DND-41 (cell line): Measurements from ENCODE around the gene YWHAQ.

ENCODE experiments used
- ATAC-seq: fragments of 200-7000 bp; cut with Tn5 transposase; 3 replicates; pipeline ENCODE4 v1.9.1; 2021; ENCODE audit warnings: low read depth; ENCODE audit not compliant: insufficient read depth
- DNase-seq: peaks from one replicate; pipeline ENCODE4 v3.0.0-alpha.2; 2020
- H2AFZ ChIP-seq: 2 replicates; pipeline ENCODE4 v1.6.0; 2012; ENCODE audit warnings: low read depth, low read length
- H3K27ac ChIP-seq: 2 replicates; pipeline ENCODE4 v1.5.1; 2012; ENCODE audit warnings: low read length, inconsistent platforms
- H3K27me3 ChIP-seq: fragments of 200-600 bp; sonication (generic); 2 replicates; pipeline ENCODE4 v1.6.0; 2012; ENCODE audit warnings: low read length, mild to moderate bottlenecking, inconsistent platforms; ENCODE audit not compliant: insufficient read depth, poor library complexity
- H3K36me3 ChIP-seq: 2 replicates; pipeline ENCODE4 v1.5.1; 2012; ENCODE audit warnings: low read length, inconsistent platforms; ENCODE audit not compliant: insufficient read depth
- H3K4me1 ChIP-seq: 2 replicates; pipeline ENCODE4 v1.5.1; 2012; ENCODE audit warnings: mild to moderate bottlenecking, low read length; ENCODE audit not compliant: insufficient read depth
- H3K4me2 ChIP-seq: 2 replicates; pipeline ENCODE4 v1.6.0; 2012; ENCODE audit warnings: mild to moderate bottlenecking, moderate library complexity, low read length, inconsistent platforms; ENCODE audit not compliant: insufficient read depth
- H3K4me3 ChIP-seq, 2 experiments: fragments of 200-600 bp in 1 of 2; shearing (Covaris generic) in 1 of 2; 2 replicates each; pipeline ENCODE4 v1.5.1; 2012 to 2016; ENCODE audit warnings: inconsistent platforms in 2 of 2, low read length in 2 of 2, mild to moderate bottlenecking in 2 of 2, low read depth in 1 of 2, moderate library complexity in 1 of 2
- H3K79me2 ChIP-seq: 2 replicates; pipeline ENCODE4 v1.6.0; 2012; ENCODE audit warnings: low read length, inconsistent platforms; ENCODE audit not compliant: insufficient read depth
- H3K9ac ChIP-seq: 2 replicates; pipeline ENCODE4 v1.6.0; 2012; ENCODE audit warnings: low read depth, mild to moderate bottlenecking, inconsistent platforms, low read length, moderate library complexity
- H3K9me3 ChIP-seq: 2 replicates; pipeline ENCODE4 v1.5.1; 2012; ENCODE audit warnings: low read length, moderate library complexity, mild to moderate bottlenecking, inconsistent platforms; ENCODE audit not compliant: insufficient read depth, severe bottlenecking
- H4K20me1 ChIP-seq: 2 replicates; pipeline ENCODE4 v1.6.0; 2012; ENCODE audit warnings: low read length; ENCODE audit not compliant: insufficient read depth
- CTCF ChIP-seq: IDR thresholded peaks from 2 replicates; pipeline ENCODE4 v1.5.1; 2012; ENCODE audit warnings: borderline replicate concordance, low read length, moderate library complexity, mild to moderate bottlenecking; ENCODE audit not compliant: poor library complexity, severe bottlenecking; ENCODE audit errors: extremely low read depth
- EZH2 ChIP-seq: IDR thresholded peaks from 3 replicates; pipeline ENCODE4 v1.6.1; 2012; ENCODE audit warnings: borderline replicate concordance, low read depth, mild to moderate bottlenecking, moderate library complexity, low read length, inconsistent platforms; ENCODE audit not compliant: severe bottlenecking

The YWHAQ gene

GRCh38 chr2:9634133-9634532, 3.3 kb upstream of the YWHAQ start:
- ATAC-seq, result no peak
- DNase-seq, result no peak
- no peak overlapping the region for H3K4me3 ChIP-seq
- peaks cover 12% of the 10 kb centered on the region for H3K36me3 ChIP-seq
- H3K9me3 ChIP-seq, result peaks cover 14% of the 10 kb centered on the region
- TF ChIP-seq CTCF (no peak), EZH2 (no peak)
- peaks cover 12% of the 10 kb centered on the region for H3K4me1 ChIP-seq
- no peak overlapping the region for H3K9ac ChIP-seq
- H4K20me1 ChIP-seq, result peaks cover 11% of the 10 kb centered on the region
- H2AFZ ChIP-seq, result no peak overlapping the region
- peaks cover 12% of the 10 kb centered on the region for H3K79me2 ChIP-seq
- H3K27ac ChIP-seq, result no peak overlapping the region
- H3K27me3 ChIP-seq, result peaks cover 3% of the 10 kb centered on the region
- no peak overlapping the region for H3K4me2 ChIP-seq

- H4K20me1 ChIP-seq, result peaks cover 31% of the 10 kb centered on the region
- H3K36me3 ChIP-seq, result peaks cover 32% of the 10 kb centered on the region
- H3K9ac ChIP-seq, result no peak overlapping the region
- TF ChIP-seq CTCF, result no peak
- TF ChIP-seq EZH2, result no peak
- peak overlapping the region in 1 of 2 experiments; percentile 99; a peak in 1 of 4 replicates for H3K4me3 ChIP-seq
- peaks cover 32% of the 10 kb centered on the region for H3K4me1 ChIP-seq
- H3K27me3 ChIP-seq, result no peaks in the 10 kb centered on the region
- H3K4me2 ChIP-seq, result no peak overlapping the region
- DNase-seq (no peak), ATAC-seq (no peak)
- H3K79me2 ChIP-seq, result peaks cover 33% of the 10 kb centered on the region
- no peak overlapping the region for H3K27ac ChIP-seq
- H3K9me3 ChIP-seq, result peaks cover 14% of the 10 kb centered on the region
- peak overlapping the region; percentile 15; the same call in 1 of the 2 replicates for H2AFZ ChIP-seq
These were observed 1.3 kb upstream of the YWHAQ start for GRCh38 chr2:9631878-9632700.

GRCh38 chr2:9631553-9631819, 689 bp upstream of the YWHAQ start:
- DNase-seq (no peak), ATAC-seq (no peak)
- peak overlapping the region; percentile 96; the same call in 1 of the 2 replicates for H3K9ac ChIP-seq
- peaks cover 38% of the 10 kb centered on the region for H3K36me3 ChIP-seq
- TF ChIP-seq CTCF (no peak), EZH2 (no peak)
- H3K4me1 ChIP-seq, result peaks cover 39% of the 10 kb centered on the region
- peaks cover 14% of the 10 kb centered on the region for H3K9me3 ChIP-seq
- peaks cover 39% of the 10 kb centered on the region for H3K79me2 ChIP-seq
- peaks cover 37% of the 10 kb centered on the region for H4K20me1 ChIP-seq
- no peak overlapping the region for H3K27ac ChIP-seq
- peak overlapping the region; percentile 84 for H2AFZ ChIP-seq
- no peaks in the 10 kb centered on the region for H3K27me3 ChIP-seq
- H3K4me3 ChIP-seq, result peak overlapping the region in 1 of 2 experiments; percentile 99; a peak in 2 of 4 replicates
- H3K4me2 ChIP-seq, result peak overlapping the region; percentile 79
